Activated CD8-positive, alpha-beta memory T cell treated with anti-CD3 and anti-CD28 coated beads for 4 hours (primary cell): ENCODE measurements around the gene GABBR2.
"Not testable (repeated sequence)": the region's sequence is repeated elsewhere in the genome, so short reads cannot be mapped to it uniquely, and the experiment has no call there.

Source experiments
- DNase-seq, 2 donors: peaks; one replicate each; pipeline ENCODE4 v3.0.0-alpha.2; 2020; ENCODE audit warnings: low read depth in 2 of 2

Gene GABBR2

DNA sequence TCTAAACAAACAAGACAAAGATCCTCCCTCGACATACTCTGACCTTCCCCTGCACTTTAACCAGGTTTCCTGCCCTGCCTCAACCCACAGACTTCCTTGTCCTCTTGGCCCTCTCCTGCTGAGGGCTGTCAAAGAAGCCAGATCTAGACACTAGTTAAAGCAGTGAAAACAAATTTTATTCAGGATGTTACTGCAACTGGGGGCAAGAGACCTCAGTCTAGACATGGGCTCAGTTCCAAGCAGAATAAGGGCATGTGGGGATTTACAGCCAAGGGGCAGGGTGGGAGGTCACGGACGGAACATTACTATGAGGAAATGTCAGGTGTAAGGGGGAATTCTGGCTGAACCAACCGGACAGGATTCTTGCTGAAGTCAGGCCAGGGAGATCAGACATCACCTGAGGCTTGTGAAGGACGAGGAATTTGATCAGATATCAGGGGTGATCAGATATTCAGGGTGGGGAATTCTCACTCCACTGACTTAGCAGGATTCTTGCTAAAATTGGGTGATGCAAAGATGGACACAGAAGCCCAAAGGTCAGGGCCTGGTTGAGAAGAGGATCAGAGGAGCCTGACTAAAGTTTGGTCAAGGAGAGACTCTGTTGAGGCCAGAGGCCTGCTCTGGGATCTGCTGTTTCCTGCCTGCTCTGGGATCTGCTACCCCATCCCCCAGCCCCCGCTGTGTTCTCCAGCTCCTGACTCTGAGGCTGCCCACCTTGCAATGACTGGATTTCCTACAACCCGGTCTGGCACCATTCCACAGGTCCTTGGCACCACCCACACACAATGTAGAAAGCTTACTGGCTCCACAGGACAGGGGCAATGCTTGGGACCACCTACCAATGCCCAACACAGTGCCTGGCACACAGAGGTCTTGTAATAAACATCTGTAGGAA lies 21.5 kb downstream of the GABBR2 start:
- no peak for DNase-seq

- not testable (repeated sequence) for DNase-seq
These were observed 23.9 kb downstream of the GABBR2 start for GRCh38 chr9:98684816-98685215.

DNA sequence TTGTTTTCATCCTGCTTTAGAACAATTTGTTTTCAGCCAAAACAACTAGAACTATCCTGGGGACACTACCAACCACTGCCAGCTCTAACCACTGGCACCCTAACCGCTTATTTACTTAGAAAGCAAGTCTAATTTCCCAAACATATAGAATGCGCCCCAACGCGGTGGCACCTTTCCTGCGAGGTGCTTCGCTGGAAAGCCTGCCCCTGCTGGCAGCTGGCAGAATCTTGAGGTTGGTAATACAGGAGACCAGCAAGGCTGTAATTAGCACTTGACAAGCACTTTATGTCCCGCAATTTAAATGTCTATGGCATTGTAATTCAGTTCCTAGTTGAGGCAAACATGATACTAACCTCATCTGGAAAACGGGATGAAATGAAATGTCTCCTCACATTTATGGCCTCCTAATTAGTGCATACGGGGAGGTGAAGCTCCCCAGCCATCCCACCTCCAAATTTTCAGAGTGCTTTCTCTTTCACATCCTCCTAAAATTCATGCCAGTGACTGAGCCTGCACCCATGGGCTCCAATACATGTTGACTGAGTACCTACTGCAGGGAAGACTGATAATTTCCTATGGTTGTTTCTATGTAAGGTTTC lies 30.4 kb downstream of the GABBR2 start:
- no peak for DNase-seq

- DNase-seq: no peak
These were observed 35.1 kb downstream of the GABBR2 start for GRCh38 chr9:98673681-98674080.

DNA sequence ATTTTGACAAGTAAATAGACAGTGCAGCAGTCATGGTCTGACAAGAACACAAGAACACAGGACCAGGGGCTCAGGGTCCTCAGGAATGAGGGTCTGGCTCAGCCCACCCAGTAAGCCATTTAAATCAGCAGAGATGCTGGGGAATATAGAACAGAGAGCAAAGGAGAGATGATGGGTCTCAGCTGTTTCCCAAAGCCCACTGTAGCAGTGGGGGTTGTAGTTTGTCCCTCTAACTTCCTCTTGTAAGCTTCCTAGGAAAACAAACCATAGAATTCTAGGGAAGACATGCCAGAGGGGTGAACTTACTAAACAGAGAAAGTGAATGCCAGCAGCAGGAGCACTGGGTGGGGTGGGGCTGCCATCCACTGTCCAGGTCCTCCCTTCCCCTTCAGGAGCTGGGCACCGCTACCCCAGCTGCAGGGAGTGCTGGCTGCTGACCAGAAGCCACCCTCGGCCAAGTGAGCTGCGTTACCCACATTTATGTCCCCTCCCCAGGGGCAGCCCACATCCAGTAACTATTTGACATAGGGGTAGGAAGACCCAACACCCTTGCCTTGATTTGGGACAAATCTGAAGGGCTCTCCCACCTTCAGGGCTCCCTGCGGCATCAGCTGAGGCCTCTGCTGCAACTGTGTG lies 41.6 kb downstream of the GABBR2 start:
- no peak for DNase-seq

- DNase-seq: no peak
These were observed 43.2 kb downstream of the GABBR2 start for GRCh38 chr9:98665501-98665900.

DNA sequence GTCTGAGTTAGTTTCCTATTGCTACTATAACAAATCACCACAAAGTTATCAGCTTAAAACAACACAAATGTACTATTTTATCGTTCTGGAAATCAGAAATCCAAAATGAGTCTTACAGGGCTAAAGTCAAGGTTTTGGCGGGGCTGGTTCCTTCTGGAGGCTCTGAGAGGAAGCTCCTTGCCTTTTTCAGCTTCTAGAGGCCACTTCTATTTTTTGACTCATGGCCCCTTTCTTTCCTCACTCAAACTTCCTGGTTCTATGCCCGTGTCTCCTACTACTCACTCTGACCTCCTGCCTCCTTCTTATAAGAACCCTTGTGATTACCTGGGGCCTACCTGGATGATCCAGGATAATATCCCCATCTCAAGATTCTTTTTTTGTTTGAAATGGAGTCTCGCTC lies 48.2 kb downstream of the GABBR2 start:
- no peak for DNase-seq

GRCh38 chr9:98658951-98659351 lies 49.8 kb downstream of the GABBR2 start:
- no peak for DNase-seq

GRCh38 chr9:98657897-98658296 lies 50.8 kb downstream of the GABBR2 start:
- no peak for DNase-seq

- no peak for DNase-seq
These were observed 52.2 kb downstream of the GABBR2 start for GRCh38 chr9:98656511-98656910.

- not testable (repeated sequence) for DNase-seq
These were observed 53.3 kb downstream of the GABBR2 start for GRCh38 chr9:98655428-98655827.

- no peak for DNase-seq
These were observed 54.5 kb downstream of the GABBR2 start for GRCh38 chr9:98654247-98654646.

- DNase-seq: no peak
These were observed 56.0 kb downstream of the GABBR2 start for GRCh38 chr9:98652741-98653140.

- no peak for DNase-seq
These were observed 56.4 kb downstream of the GABBR2 start for GRCh38 chr9:98652302-98652701.

GRCh38 chr9:98647236-98647635 lies 61.5 kb downstream of the GABBR2 start:
- no peak for DNase-seq

DNA sequence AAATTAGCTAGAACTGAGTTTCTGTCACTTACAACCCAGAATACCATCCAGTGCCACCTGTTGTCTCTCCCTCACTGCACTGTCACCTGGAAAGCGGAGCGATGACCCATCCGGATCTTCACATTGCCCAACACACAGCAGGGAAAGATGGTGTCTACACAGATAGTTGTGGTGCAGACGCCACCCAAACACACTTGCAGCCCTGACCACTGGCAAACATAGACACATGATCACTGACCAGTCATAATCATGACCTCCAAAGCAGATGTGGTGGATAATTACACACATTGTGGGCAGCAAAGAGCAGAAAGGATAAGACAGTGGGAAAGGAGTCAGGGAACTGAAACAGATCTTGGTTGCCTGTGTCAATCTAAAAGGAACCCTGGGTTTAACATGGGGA lies 64.7 kb downstream of the GABBR2 start:
- DNase-seq: no peak

GRCh38 chr9:98642661-98643312 lies 65.9 kb downstream of the GABBR2 start:
- no peak for DNase-seq

DNA sequence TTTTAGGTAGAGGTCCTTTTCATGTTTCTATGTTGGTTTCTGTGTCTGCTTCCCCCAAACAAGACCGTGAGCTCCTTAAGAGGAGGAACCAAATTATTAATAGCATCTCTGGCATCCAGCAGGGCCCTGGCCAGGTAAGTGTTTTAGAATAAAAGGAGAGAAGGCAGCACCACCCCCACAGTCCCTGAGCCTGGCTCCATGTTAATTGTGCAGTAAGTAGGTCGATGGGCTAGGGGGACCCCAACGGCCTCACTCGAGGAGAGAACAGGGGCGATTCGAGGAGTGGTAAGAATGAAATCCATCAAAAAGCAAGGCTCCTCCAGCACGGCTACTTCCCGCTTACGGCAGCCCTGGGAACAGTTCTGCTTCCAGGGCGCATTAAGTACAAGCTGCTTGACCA lies 67.0 kb downstream of the GABBR2 start:
- DNase-seq: no peak

GRCh38 chr9:98640394-98640793 lies 68.3 kb downstream of the GABBR2 start:
- no peak for DNase-seq

DNA sequence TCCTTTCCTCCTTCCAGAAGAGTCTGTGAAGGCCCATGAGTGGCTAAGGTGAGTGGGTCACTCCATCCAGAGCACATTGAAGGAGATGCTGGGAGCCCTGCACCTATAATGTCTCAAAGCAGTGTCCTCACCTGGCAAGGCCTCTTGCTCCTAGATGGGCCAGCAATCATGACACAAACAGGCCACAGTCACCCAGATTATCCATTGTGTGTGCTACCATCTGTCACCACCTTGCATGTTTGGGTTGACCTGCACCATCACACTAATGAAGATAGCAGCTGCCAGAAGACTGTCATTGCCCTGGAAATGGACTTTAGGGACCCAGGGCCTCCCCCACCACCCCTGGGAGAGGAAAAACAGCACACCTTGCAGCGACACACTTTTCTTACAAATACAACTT lies 69.6 kb downstream of the GABBR2 start:
- no peak for DNase-seq

DNA sequence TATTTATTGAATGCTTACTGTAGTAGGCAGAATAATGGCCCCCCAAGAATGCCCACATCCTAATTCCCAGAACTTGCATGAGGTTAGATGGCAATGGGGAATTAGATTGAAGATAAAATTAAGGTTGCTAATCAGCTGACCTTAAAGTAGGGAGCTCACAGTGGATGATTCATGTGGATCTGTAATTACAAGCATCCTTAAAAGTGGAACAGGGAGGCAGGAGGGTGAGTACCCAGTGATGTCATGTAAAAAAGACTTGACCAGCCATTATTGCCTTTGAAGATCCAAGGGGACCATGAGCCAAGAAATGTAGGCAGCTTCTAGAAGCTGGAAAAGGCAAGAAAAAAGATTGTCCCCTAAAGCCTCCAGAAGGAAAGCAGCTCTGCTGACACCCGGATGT lies 71.4 kb downstream of the GABBR2 start:
- DNase-seq: no peak

GRCh38 chr9:98635374-98635773 lies 73.4 kb downstream of the GABBR2 start:
- DNase-seq: no peak
